VCaP (cell line): ENCODE measurements around the gene TMEM132D.

Experiments
- H3K27ac ChIP-seq: fragments of 450-650 bp; 2 replicates; pipeline ENCODE4 v1.5.1; 2017
- CTCF ChIP-seq: fragments of 450-650 bp; conservative IDR thresholded peaks from 2 replicates; pipeline ENCODE4 v1.5.1; 2017; ENCODE audit warnings: mild to moderate bottlenecking, moderate library complexity

Gene TMEM132D

GRCh38 chr12:129383956-129384355 is 519.9 kb downstream of the TMEM132D start:
- TF ChIP-seq CTCF = no peak
- no peak overlapping the region for H3K27ac ChIP-seq

- no peak overlapping the region for H3K27ac ChIP-seq
- TF ChIP-seq CTCF = no peak
Measured at GRCh38 chr12:129381715-129382114, 522.1 kb downstream of the TMEM132D start.

- no peak overlapping the region for H3K27ac ChIP-seq
Measured at GRCh38 chr12:129379076-129379804, 524.6 kb downstream of the TMEM132D start.

GRCh38 chr12:129378496-129378895 is 525.3 kb downstream of the TMEM132D start:
- no peak for TF ChIP-seq CTCF
- H3K27ac ChIP-seq = no peak overlapping the region

More at GRCh38 chr12:129379076-129379804, 524.6 kb downstream of the TMEM132D start:
- no peak for TF ChIP-seq CTCF

GRCh38 chr12:129373746-129374145 is 530.1 kb downstream of the TMEM132D start:
- no peak for TF ChIP-seq CTCF
- no peak overlapping the region for H3K27ac ChIP-seq

GRCh38 chr12:129372876-129373275 is 530.9 kb downstream of the TMEM132D start:
- no peak for TF ChIP-seq CTCF
- no peak overlapping the region for H3K27ac ChIP-seq

- no peak overlapping the region for H3K27ac ChIP-seq
- TF ChIP-seq CTCF = no peak
Measured at GRCh38 chr12:129372348-129372747, 531.5 kb downstream of the TMEM132D start.
